Activated effector memory CD4-positive, alpha-beta T cell treated with anti-CD3 and anti-CD28 coated beads, Interleukin-2, amount 50 U/mL, for 16 hours (primary cell): ENCODE data around the gene SMPD3.

Source experiments
- DNase-seq: peaks from one replicate; pipeline ENCODE4 v3.0.0-alpha.2; 2020

SMPD3 gene

GRCh38 chr16:68379472-68380347 is 68.6 kb downstream of the SMPD3 start:
- no peak for DNase-seq

- DNase-seq, result no peak
These were observed 69.6 kb downstream of the SMPD3 start for GRCh38 chr16:68378436-68379415.

- no peak for DNase-seq
These were observed 70.5 kb downstream of the SMPD3 start for GRCh38 chr16:68377667-68378393.

DNA sequence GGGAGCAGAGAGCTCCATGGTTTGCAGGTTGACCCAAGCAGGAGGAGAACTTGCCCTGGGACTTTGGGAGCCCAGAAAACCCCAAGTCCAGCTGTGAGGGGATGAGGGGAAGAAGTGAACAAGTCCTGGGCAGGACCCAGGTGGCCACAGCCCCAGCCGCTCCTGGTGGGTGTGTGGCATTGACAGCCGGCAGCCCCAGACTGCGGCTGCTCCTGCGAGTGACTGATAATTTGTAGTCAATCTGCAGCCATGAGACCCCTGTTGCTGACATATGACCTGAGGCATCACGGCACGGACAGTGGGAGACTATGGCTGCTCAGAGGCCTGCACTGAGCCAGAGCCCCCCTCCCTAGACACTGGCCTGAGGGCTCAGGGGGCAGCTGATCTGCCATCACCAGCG is 71.1 kb downstream of the SMPD3 start:
- DNase-seq, result no peak

DNA sequence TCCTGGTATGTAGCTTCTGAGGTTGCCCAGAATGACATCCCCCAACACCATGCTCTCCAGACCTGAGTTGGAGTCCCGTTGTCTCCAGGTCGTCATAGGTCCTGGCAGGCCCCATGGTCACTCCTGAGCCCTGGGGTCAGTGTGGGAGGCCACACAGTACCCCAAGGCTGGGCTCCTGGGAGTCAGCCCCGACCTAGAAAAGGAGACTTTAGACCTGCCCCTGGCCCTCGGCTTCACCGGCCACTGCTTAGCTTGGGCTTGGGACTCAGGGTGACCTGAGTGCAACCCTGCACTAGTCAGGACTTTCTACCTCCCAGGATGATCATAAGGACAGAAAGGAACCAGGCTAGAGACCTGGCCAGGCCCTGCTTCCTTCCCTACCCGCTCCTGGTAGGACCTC is 71.7 kb downstream of the SMPD3 start:
- DNase-seq, result no peak

DNA sequence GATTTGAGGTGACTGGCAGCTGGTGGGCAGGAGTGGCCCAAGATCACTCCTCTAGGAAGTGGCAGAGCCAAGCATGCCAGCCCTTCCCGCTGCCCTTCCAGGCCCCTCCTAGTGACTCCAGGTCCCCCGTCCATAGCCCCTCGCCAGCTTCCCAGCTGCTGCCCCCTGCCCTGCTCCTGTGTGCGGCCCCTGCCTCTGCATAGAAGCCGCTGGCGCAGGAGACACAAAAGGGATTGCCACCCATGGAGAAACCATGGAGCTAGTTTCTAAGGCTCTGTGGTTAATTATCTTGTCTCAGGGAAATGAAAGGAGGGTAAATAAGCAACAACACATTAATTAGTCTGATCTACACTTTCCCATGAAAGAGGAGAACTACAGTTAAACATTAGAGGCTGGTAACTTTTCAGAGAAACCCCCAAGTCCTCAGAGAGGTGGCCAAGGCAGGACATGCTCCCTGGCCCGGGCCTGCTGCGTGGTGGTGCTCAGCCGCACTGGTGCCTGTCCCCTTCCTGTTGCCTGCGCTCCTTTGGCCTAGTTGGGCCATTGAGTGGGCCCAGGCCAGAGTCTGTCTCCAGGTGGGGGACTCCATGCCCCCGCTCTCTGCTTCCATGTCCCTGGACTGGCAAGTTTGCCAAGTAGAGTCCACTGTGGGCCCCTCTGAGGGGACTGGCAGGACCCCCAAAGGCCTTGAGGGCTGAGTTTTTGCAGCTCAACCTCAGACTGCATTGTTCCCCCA is 72.3 kb downstream of the SMPD3 start:
- DNase-seq, result no peak

- no peak for DNase-seq
These were observed 73.2 kb downstream of the SMPD3 start for GRCh38 chr16:68374961-68375660.

- DNase-seq, result no peak
These were observed 74.0 kb downstream of the SMPD3 start for GRCh38 chr16:68374246-68374805.

DNA sequence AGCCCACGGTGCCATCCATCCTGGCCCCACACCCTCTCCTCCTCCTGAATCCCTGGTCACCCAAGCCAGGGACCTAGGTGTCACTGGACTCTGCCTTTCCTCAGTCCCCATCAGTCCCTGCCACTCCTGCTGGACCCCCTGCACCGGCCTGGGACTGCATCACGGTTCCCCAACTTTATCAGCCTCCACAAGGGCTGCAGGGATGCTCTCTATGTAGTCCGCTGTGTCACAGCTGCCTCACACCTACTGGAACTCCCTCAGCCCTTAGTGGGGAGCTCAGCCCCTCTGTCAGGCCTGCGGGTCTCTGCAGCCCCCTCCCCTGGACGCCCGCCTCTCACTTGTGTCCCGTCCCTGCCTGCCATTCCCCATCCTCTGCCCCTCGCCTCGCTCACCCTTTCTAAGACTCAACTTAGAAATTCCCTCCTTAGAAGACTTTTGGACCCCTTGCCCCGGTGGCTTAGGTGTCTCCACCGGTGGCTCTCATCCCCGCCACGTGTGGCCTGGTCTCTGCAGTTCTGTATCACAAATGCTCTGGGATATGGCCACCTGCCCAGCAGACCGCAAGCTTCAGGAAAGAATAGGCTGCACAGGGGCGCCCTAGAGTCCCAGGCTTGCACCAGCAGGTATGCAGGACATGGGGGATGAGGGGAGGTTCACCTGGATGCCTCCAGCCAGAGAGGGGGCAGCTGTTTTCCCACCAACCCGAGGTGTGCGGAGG is 74.6 kb downstream of the SMPD3 start:
- DNase-seq, result no peak

- no peak for DNase-seq
These were observed 75.5 kb downstream of the SMPD3 start for GRCh38 chr16:68372806-68373205.

- no peak for DNase-seq
These were observed 76.0 kb downstream of the SMPD3 start for GRCh38 chr16:68372381-68372720.

- DNase-seq, result no peak
These were observed 76.5 kb downstream of the SMPD3 start for GRCh38 chr16:68371706-68372380.

DNA sequence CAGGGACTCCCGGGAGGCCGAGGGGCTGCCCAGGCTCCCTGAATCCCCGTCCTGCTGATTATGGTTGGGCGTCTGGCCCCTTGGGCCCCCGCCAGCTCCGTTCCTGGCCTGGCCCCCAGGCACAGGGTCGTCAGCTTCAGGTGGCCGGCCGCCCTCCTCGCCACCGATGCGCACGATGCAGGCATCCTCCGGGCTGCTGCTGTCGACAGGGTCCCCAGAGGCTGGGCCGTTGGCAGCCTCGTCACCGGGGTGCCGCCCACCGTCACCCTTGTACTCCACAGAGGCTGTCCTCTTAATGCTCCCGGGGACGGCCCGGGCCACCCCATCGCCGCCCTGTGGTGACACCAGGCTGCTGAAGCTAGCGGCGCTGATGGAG is 77.0 kb downstream of the SMPD3 start:
- DNase-seq, result no peak

DNA sequence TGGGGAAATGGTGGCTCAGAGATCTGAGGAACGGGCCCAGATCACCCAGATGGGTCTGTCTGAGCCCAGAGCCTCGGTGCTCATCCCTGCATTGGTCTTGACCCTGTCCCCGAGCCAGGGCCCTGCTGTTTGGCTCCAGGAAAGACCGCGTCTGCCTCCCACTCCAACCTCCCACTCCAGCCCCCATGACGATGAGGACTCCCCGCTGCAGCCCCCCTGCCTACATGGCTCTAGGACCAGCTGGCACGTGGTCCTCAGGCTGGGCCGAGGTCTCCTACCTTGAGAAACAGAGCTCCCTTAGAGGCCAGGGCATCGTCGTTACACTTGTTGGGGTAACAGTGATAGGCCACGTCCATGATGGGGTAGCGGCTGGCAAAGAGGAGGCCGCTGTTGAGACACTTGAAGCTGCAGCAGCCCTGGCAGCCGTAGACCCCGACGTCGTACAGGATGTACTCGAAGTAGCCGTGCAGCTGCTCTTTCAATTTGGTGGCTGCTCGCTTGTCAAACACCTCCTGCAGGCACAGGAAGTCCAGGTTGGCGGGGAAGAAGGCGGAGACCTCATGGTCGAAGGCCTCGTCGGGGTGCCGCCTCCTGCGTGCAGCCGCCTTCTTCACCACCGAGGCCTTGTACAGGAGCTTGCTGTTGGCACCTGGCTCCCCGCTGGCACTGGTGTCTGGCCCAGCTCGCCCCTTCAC is 77.6 kb downstream of the SMPD3 start:
- peak; percentile 72 for DNase-seq

DNA sequence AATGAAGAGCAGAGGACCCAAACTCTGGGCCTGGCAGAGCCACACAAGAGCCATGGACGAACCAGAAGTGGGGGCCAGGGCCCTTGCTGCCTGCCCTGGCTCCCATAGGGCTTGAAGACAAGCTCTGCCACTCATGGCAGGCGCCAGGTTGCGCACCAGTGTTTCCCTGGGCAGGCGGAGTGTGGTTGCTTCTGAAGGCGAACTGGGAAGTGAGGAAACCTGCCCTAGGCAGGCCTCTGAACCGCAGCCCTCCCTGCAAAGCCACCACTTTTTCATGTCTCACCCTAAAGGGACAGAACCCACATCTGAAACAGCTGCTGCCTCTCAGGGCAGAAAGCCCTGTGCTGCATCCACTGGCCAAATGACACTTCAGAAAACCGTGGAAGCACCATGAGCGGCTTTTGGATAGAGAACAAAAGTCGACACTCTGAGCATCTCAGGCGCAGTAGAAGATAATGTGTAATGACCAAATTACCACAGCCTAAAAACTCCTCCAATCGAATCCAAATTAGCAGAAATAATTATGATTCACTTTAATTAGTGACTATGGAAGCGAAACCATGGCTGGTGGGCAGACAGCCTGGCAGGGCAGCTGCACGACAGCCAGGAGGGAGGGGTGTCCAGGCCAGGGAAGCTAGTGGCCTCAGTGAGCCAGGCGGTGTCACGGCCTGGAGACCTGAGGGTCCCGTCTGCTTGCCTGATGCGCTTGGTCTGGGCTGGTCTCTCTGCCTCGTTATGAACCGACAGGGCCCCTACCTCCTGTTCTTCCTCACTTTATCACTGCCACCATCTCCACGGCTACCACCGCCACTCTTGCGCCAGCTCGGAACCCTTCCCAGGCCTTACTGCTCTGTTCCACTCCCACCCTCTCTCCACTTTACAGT is 78.4 kb downstream of the SMPD3 start:
- DNase-seq, result no peak

- DNase-seq, result no peak
These were observed 79.1 kb downstream of the SMPD3 start for GRCh38 chr16:68369168-68369567.

GRCh38 chr16:68368301-68368888 is 79.9 kb downstream of the SMPD3 start:
- no peak for DNase-seq

GRCh38 chr16:68367891-68368290 is 80.4 kb downstream of the SMPD3 start:
- no peak for DNase-seq
